CD4-positive, alpha-beta T cell treated with Interleukin-1 beta for 1 hour (primary cell): ENCODE measurements around the gene CD2AP.
A peak's percentile ranks its signal among the peaks of the same experiment; 100 is the strongest.

Experiments used
- DNase-seq, 2 donors: peaks; one replicate each; pipeline ENCODE4 v3.0.0-alpha.2; 2020 to 2022

Gene CD2AP

DNA sequence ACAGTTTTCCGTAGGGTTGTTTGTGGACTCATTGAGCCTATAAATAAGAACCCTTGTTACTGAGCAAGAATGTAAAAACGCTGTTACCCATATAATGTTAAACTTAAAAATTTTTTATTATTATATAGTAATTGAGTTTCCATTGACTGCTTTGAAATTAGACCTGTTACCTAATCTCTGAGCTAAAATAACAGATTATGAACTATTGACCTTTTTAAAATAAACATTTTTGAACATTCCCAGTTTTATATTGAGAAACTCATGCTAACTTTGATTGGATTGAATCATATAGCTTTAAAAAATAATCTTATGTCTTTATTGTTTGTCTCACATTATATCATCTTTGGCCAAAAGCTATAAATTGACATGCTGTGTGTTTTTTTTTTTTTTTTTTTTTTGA, 95.5 kb downstream of the CD2AP start:
- no peak for DNase-seq

DNA sequence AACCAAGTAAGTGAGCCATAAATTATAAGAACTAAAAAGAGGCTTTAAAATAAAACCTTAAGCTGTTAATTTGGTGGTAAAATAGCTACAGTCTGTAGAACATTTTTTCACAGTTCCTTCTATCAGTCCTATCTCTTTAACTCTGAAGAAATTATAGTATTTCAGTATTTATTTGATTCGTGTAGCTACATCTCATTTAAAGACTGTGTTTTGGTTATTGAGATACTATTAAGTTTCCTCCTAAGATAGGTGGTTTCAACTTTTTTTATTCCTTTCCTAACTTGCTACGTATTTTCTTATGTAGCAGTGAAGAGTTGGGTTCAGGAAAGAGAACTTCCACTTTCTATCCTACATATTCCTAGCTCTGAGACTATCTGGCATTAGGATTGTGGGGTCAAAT, 97.2 kb downstream of the CD2AP start:
- no peak for DNase-seq

DNA sequence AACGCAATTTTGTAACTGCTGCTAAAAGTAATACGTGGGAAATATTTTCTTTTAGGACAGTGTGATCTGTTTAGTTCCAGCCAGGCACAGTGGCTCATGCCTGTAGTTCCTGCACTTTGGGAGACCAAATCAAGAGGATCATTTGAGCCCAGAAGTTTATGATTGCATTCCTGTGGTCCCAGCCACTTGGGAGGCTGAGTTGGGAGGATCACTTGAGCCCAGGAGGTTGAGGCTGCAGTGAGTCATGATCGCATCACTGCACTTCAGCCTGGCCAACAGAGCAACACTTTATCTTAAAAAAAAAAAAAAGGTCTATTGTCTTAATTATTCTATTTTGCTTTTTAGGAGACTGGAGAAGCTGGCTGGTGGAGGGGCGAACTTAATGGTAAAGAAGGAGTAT, 101.5 kb downstream of the CD2AP start:
- no peak for DNase-seq

DNA sequence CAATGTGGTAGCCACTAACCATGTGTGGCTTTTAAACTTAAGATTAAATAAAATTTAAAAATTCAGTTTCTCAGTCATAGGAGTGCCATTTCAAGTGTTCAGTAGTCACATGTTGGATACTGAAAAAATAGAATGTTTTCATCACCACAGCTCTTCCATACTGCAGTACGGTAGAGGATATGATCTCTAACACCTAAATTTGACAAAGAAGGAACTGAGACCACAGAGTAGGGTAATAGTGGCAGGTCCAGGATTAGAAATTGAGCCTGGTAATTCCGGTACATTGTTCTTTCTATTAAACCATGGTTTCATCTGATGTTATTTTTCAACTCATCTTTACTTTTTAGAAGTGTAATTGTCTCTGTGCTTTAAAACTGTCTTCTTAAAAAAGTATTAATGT, 104.0 kb downstream of the CD2AP start:
- DNase-seq, result no peak

DNA sequence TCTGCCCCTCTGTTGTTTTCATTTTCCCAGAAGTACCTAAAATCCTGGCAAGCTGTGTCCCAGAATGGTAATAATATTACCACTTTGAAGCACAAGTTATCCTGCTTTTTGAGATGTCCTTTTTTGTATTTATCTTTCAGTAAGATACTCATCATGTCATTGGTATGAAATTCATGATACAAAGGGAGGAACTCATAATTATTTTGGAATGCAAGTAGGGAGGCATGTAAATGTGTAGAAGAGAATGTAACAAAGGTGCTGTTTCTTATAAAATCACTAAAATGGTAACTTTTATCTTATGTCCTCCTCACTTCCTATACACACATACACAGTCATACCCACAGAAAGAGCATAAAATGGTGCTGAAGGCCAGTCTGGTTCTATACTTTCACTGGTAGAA, 109.9 kb downstream of the CD2AP start:
- no peak for DNase-seq

DNA sequence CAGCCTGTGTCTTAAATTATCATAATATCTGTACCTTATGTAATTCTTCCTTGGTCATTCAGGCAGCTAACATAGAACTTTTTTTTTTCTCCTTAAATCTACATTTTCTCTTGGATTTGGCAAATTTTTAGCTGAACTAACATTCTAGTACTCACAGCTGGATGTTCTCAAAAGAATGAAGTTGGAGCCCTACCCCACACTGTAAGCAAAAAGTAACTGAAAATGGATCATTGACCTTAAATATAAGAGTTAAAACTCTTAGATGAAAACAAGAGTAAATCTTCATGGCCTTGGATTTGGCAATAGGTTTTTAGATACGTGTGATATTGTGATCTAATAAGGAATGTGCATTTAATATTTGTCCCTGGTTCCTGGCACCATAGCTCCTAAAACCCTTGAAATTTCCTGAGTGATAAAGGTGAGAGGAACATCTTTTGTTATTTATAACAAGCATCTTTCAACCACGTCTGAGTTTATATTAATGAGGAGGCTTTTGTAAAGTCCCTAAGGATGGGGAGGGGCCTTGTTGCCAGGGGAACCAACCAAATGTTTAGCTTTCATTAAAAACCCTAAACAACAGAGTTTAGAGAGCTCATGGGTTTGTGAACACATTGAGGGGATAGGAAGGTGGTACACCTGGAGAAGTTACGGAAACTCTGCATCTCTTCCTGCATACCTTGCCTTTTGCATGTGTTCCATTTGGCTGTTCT, 114.7 kb downstream of the CD2AP start:
- no peak for DNase-seq

DNA sequence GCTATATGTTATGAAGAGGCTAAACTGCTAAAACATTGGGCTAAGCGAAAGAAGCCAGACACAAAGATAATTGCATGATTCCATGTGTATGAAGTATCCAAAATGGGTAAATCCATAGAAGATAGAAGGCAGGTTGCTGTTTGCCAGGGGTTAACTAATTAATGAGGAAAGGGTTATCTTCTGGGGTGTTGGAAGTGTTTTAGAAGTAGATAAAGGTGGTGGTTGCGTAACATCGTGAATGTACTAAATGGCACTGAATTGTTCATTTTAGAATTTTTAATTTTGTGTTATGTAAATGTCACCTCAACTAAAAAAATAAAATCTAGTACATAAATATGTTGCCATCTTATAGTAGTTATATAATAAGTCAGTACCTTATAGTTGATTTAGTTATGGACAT, 116.4 kb downstream of the CD2AP start:
- no peak for DNase-seq

DNA sequence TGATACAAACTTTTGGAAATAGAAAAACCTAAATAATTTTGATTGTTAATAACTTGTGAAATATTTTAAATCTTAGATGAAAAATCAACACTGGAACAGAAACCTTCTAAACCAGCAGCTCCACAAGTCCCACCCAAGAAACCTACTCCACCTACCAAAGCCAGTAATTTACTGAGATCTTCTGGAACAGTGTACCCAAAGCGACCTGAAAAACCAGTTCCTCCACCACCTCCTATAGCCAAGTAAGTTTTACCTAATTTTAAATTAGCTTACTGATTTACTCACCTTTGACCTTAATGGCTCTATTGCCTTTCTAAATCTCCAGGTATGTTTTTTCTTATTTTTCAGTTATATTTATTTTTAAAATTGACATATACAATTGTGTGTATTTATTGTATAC, 118.2 kb downstream of the CD2AP start:
- DNase-seq, result no peak

DNA sequence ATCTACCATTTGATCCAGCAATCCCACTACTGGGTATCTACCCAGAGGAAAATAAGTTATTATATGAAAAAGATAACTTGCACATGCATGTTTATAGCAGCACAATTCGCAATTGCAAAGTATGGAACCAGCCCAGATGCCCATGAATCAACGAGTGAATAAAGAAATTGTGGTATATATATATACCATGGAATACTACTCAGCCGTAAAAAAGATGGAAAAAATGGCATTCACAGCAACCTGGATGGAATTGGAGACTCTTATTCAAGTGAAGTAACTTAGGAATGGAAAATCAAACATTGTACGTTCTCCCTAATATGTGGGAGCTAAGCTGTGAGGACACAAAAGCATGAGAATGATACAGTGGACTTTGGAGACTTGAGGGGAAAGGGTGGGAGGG, 120.8 kb downstream of the CD2AP start:
- DNase-seq, result no peak

DNA sequence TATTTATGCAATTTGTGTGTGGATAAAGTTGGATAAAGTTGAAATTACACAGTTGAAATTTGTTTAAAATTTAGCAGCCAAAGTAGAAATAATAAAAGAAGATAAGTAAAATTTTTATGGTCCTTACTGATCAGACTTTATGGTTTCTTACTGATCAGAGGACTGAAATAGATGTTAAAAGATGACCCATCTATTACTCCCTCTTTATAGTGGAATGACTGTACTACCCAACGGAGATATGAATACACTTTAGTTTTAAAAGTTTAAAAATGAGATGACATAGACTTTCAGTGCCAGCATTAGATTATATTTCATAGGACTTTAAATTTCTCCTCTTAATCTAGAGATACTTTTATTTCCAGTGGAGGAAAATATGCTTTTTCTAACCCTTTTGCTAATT, 121.9 kb downstream of the CD2AP start:
- DNase-seq, result no peak

DNA sequence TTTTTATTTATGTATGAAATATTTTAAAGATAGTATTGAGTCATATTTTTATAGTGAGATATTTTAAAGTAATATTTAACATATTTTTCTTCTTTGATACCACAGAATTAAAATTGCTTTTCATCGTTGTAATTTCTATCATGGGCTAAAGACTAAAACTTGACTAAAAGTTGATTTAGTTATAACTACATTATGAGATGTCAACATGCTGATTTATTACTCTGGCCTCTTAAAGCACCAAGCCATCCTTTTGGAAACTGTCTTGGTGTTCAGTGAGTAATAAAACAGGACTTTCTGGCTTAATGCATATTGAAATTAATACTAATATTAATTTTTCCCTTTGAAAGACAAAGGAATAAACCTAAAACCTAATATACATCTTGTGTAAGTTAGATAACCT, 125.6 kb downstream of the CD2AP start:
- no peak for DNase-seq

DNA sequence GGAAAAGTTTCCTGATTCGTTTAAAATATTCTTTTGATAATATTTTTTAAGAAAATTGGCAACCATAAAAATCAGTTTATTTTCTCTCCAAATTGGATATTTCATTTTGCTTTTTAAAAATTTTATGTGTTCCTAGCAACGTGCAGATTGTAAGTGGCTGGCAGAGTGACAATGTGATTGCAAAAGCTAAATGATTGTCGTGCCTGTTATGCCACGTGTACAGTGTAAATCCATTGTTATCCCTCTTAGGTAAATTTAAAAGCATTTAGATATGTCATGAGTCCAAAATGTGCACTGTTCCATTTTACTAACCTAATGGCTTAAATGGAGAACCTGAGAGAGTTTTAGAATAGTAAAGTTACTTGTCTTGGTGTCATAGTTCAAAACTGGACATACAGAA, 126.4 kb downstream of the CD2AP start:
- DNase-seq, result no peak

DNA sequence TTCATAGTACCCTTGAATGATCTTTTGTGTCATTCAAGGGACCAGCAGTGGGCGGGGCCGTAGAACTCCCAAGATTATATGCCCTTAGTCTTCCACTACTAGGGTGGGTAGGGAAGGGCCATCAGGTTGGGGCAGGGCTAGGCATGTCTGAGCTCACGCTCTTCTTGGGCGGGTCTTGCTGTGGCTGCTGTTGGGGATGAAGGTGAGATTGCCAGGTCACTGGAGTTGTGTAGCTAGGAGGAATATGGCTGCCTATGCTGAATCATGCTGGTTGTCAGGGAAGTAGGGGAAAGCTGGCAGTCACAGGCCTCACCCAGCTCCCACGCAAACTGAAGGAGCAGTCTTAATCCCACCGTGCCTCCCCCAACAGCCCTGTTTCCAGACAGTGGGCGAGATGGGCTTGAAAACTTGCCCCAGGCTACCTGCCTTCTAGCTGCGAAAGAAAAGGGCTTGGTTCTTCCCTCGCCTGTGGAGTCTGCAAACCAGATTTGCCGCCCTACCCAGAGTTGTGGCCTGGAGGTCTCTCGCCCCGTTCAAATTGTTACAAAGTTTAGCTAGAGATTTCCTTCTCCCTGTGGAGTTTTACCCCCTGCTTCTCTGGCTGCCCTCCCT, 144.4 kb downstream of the CD2AP start:
- no peak for DNase-seq

DNA sequence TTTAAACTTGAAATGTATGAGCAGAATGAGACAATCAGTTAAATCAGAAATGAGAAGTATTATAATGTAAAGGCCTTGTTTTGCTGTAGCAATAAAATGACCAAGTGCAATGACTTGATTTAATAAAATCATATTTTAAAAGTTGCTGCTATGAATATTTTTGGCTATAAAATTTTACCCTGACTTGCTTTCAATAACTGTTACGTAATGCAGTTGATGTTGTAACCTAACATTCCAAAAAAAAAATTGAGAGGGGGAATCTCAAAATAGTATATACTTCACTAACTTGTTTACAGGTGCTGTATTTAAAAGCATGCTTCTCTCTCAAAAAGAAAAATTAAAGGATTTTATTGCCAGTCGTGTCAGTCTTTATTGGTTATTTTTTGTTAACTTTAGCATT, 149.2 kb downstream of the CD2AP start:
- DNase-seq, result no peak

DNA sequence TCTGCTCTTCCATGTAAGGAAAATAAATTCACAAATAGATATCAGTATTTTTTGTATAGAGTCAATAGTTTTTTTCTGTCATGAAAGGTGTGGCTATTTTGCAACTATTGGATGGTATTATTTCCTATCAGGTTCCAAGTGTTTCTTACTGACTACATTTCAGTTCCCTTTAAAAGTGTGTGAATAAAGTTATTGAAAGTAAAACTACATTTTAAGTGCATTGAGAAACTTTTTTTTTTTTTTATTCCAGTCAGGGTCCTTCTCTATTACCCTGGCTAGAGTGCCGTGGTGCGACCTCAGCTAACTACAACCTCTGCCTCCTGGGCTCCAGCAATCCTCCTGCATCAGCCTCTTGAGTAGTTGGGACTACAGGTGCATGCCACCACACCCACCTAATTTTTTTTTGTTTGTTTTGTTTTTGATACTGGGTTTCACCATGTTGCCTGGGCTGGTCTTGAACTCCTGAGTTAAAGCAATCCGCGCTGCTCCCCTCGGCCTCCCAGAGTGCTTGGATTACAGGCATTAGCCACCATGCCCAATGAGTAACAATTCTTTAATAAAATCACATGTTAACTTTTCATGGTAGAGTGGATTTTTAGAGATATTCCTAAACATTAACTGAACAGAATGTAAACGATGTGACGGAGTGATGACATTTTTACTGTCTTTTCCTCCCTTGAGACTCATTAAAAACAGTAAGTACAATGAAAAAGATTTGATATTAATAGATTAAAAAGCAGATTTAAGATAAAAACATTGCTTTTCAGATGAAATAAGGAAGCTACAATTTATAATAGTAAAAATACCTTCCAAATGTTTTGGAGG, 151.1 kb downstream of the CD2AP start:
- DNase-seq, result no peak

DNA sequence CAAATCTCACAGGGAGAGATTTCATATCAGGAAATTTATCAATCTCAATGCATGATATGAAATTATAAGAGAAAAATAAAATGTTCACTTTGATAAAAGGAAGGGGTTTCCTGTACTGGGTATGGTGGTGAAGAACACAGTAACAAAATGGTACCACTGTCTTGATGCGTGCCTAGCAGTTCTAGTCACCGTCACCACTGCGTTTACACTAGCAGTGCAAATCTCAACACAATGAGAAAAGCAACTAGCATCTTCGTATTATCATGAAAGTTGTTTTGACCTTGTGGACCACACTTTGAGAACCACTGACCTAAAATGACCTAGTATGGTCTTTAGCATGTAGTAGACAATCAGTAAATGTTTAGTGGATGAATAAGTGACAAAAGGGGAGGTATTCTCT, 152.4 kb downstream of the CD2AP start:
- no peak for DNase-seq

DNA sequence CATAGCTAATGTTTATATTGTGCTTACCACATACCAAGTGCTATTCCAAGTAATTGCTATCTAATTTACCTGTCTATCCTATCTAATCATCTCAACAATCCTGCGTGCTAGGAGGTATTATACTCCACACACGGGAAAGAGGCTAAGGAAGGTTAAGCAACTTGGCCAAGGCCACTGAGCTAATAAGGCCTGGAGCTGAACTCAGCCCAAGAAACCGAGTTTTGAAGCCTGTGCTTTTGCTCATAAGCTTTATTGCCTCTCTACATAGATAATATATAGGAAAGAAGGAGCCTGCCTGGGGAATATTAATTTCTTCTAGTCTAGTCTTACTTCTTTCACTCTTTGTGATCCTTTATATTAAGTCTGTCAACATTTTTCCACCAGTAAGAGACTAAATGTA, 153.0 kb downstream of the CD2AP start:
- DNase-seq, result no peak

DNA sequence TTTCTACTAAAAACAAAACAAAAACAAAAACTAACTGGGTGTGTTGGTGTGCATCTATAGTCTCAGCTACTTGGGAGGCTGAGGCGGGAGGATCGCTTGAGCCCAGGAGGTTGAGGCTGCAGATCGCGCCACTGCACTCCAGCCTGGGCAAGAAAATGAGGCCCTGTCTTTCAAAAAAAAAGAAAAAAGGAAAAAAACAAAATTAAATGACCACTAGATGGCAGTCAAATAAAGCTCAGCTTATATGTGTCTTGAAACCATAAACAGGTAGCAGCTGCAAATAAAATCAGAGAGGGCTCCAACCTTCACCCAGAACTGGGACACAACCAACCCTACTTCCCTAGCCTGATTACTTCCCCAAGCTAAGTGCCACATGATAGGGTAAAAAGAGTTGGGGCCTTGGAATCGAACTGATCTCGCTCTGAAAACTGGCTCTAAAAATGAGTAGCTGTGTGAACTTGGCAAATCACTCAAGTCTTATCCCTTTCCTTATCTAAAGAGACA, 153.7 kb downstream of the CD2AP start:
- DNase-seq, result peak in 1 of 2 donors; percentile 37

DNA sequence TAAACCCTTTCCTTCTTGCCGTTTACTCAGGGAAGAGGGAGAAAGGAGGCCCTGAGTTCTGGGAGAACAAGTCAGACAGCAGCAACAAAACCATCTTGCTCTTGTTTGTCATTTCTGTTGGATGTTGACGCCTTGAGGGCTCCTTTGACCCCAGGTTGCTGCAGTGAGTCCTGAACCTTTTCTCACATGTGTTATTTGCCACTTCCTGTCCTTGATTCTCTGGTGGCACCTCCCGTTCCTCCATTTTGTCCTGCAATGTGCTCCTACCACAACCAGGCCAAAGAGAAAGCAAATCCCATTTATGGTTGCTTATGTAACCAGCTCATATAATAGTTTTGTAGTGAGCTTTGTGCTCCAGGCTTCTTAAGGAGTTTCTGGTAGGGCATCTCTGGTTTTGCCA, 154.2 kb downstream of the CD2AP start:
- DNase-seq, result peak in 1 of 2 donors; percentile 6

DNA sequence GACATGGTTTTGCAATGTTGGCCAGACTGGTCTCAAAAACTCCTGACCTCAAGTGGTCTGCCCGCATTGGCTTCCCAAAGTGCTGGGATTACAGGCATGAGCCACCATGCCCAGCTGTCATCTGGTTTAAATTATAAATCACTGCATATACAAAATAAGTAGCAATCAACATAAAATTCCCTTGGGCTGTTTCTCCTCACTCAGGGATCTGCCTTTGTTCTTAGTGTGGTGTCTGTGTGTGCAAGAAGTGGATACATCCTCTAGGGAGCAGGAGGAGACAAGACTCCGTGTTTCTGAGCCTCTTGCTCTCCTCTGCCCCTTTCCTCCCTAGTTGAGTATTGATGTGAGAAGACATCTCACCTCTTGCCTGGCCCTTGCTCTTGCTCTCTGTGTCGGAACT, 155.6 kb downstream of the CD2AP start:
- DNase-seq, result no peak

DNA sequence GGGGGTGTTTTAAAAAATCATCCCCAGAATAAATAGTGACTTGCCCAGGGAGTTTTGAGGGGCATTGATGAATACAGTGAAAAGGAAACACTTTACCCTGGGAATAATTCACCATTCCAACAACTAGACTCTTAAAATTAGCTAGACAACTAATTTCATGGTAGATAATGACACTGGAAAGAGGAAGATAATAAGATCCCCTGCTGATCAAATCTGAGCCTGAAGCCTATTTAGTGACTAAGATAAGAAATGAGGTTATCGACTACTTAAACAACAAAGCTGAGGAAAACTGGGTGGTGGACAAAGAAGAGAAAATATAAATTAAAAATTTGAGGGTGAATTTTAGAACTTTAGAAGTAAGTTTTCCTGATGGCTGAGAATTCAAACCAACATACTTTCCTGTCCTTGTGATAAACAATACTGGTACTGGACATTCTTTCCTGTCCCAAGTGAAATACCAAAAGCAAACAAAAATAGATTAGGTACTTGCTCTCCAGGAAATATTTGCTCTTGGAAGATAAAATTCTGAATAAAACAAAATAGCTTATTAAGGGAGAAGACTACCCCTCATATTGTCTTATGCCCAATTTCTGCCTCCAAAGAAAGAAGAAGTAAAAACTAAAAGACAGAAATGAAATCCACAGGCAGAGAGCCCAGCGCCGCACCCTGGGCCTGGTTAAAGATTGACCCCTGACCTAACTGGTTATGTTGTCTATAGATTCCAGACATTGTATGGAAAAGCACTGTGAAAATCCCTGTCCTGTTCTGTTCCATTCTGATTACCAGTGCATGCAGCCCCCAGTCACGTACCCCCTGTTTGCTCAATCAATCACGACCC, 156.8 kb downstream of the CD2AP start:
- DNase-seq, result no peak

DNA sequence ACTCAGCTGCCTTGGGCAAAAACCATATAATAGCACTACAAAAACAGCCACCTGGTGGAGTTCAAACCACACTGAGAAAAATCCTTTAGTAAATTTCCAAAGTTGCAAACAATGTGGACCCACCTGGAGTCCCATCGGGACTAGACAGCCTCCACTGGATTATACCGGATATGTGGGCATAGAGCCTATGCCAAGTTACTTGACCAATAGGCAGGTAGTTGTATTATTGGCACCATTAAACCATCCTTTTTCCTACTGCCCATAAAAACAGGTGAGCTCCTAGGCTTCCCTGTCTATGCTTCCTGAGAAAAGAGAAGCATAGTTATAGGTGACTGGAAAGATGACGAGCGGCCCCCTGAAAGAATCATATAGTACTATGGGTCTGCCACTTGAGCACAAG, 169.1 kb downstream of the CD2AP start:
- no peak for DNase-seq

DNA sequence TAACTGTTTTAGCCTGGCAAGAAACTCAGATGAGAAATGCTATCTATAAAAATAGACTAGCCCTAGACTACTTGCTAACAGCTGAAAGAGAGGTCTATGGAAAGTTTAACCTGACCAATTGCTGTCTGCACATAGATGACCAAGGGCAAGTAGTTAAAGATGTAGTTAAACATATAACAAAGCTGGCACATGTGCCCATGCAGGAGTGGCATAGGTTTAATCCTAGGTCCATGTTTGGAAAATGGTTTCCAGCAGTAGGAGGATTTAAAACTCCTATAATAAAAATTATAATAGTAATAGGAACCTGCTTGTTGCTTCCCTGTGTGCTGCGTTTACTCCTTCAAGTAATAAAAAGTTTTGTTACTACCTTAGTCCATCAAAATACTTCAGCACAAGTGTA, 169.6 kb downstream of the CD2AP start:
- DNase-seq, result no peak
